HepG2 (cell line): ENCODE measurements around the gene GPBP1.

Experiments
- ATAD3A ChIP-seq: sonication (generic); formaldehyde crosslinking; IDR thresholded peaks from 2 replicates; pipeline ENCODE4 v1.4.0; 2020; ENCODE audit warnings: missing genetic modification reagents
- EZH2 ChIP-seq: conservative IDR thresholded peaks from 2 replicates; pipeline ENCODE4 v1.6.1; 2012; ENCODE audit warnings: mild to moderate bottlenecking, low read depth, low read length, moderate library complexity
- HNRNPUL1 ChIP-seq: fragments of 200-400 bp; formaldehyde crosslinking; IDR thresholded peaks from 2 replicates; pipeline ENCODE4 v1.6.1; 2017; ENCODE audit warnings: low read depth, mild to moderate bottlenecking, low read length, moderate library complexity
- KDM1A ChIP-seq: IDR thresholded peaks from 2 replicates; pipeline ENCODE4 v1.6.1; 2016; ENCODE audit warnings: missing compliant biosample characterization
- POLR2AphosphoS5 ChIP-seq: IDR thresholded peaks from 2 replicates; pipeline ENCODE4 v1.6.1; 2012; ENCODE audit warnings: low read depth, low read length
- RBAK ChIP-seq: sonication (generic); formaldehyde crosslinking; IDR thresholded peaks from 2 replicates; pipeline ENCODE4 v1.5.1; 2020; ENCODE audit warnings: mild to moderate bottlenecking, missing genetic modification reagents
- SAFB2 ChIP-seq: sonication (generic); formaldehyde crosslinking; IDR thresholded peaks from 2 replicates; pipeline ENCODE4 v1.5.1; 2020; ENCODE audit warnings: missing genetic modification reagents, low read depth, mild to moderate bottlenecking, borderline replicate concordance
- SATB2 ChIP-seq: sonication (generic); formaldehyde crosslinking; IDR thresholded peaks from 2 replicates; pipeline ENCODE4 v1.5.0; 2020; ENCODE audit warnings: missing genetic modification reagents
- SP140L ChIP-seq: sonication (generic); formaldehyde crosslinking; IDR thresholded peaks from 2 replicates; pipeline ENCODE4 v1.4.0; 2020; ENCODE audit warnings: missing genetic modification reagents, borderline replicate concordance
- ZBTB8A ChIP-seq: sonication (generic); formaldehyde crosslinking; IDR thresholded peaks from 2 replicates; pipeline ENCODE4 v1.4.0; 2020; ENCODE audit warnings: mild to moderate bottlenecking, low read depth, missing genetic modification reagents, borderline replicate concordance
- TF ChIP-seq, protein P1 (sequence below): sonication (generic); formaldehyde crosslinking; IDR thresholded peaks from 2 replicates; pipeline ENCODE4 v1.5.0; 2020; ENCODE audit warnings: mild to moderate bottlenecking, missing genetic modification reagents, borderline replicate concordance
- TF ChIP-seq, protein P2 (sequence below): sonication (generic); formaldehyde crosslinking; IDR thresholded peaks from 2 replicates; pipeline ENCODE4 v1.8.1; 2022; ENCODE audit warnings: low read depth, mild to moderate bottlenecking, missing genetic modification reagents
- TF ChIP-seq, protein P3 (sequence below): sonication (generic); formaldehyde crosslinking; IDR thresholded peaks from 2 replicates; pipeline ENCODE4 v1.5.0; 2020; ENCODE audit warnings: mild to moderate bottlenecking, missing genetic modification reagents

DNA sequence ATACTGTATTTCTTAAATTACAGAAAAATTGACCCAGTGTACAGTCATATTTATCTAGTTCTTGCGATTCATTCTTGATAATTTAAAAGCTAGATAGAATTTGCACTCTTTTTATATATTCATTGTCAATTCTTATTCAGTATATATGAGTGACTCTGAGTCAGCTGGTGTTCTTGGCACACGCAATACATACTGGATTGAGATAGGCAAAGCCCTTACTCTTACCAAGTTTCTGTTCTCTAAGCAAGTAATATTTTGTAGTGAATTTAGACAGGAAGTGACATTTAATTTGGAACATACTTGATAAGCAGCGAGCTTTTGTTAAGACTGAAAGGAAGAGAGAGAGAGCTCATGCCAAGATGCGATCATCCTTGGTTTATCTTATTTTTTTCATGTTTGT, 57.7 kb downstream of the GPBP1 start:
- TF ChIP-seq, protein P1, sequence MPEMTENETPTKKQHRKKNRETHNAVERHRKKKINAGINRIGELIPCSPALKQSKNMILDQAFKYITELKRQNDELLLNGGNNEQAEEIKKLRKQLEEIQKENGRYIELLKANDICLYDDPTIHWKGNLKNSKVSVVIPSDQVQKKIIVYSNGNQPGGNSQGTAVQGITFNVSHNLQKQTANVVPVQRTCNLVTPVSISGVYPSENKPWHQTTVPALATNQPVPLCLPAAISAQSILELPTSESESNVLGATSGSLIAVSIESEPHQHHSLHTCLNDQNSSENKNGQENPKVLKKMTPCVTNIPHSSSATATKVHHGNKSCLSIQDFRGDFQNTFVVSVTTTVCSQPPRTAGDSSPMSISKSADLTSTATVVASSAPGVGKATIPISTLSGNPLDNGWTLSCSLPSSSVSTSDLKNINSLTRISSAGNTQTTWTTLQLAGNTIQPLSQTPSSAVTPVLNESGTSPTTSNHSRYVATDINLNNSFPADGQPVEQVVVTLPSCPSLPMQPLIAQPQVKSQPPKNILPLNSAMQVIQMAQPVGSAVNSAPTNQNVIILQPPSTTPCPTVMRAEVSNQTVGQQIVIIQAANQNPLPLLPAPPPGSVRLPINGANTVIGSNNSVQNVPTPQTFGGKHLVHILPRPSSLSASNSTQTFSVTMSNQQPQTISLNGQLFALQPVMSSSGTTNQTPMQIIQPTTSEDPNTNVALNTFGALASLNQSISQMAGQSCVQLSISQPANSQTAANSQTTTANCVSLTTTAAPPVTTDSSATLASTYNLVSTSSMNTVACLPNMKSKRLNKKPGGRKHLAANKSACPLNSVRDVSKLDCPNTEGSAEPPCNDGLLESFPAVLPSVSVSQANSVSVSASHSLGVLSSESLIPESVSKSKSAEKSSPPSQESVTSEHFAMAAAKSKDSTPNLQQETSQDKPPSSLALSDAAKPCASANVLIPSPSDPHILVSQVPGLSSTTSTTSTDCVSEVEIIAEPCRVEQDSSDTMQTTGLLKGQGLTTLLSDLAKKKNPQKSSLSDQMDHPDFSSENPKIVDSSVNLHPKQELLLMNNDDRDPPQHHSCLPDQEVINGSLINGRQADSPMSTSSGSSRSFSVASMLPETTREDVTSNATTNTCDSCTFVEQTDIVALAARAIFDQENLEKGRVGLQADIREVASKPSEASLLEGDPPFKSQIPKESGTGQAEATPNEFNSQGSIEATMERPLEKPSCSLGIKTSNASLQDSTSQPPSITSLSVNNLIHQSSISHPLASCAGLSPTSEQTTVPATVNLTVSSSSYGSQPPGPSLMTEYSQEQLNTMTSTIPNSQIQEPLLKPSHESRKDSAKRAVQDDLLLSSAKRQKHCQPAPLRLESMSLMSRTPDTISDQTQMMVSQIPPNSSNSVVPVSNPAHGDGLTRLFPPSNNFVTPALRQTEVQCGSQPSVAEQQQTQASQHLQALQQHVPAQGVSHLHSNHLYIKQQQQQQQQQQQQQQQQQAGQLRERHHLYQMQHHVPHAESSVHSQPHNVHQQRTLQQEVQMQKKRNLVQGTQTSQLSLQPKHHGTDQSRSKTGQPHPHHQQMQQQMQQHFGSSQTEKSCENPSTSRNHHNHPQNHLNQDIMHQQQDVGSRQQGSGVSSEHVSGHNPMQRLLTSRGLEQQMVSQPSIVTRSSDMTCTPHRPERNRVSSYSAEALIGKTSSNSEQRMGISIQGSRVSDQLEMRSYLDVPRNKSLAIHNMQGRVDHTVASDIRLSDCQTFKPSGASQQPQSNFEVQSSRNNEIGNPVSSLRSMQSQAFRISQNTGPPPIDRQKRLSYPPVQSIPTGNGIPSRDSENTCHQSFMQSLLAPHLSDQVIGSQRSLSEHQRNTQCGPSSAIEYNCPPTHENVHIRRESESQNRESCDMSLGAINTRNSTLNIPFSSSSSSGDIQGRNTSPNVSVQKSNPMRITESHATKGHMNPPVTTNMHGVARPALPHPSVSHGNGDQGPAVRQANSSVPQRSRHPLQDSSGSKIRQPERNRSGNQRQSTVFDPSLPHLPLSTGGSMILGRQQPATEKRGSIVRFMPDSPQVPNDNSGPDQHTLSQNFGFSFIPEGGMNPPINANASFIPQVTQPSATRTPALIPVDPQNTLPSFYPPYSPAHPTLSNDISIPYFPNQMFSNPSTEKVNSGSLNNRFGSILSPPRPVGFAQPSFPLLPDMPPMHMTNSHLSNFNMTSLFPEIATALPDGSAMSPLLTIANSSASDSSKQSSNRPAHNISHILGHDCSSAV (CRISPR knock-in tag) = no peak
- TF ChIP-seq POLR2AphosphoS5 (no peak), SAFB2 (CRISPR knock-in tag) (no peak), EZH2 (no peak), SP140L (no peak), ATAD3A (CRISPR knock-in tag) (no peak), RBAK (CRISPR knock-in tag) (no peak), ZBTB8A (CRISPR knock-in tag) (no peak), KDM1A (CRISPR knock-in tag) (no peak), HNRNPUL1 (no peak), SATB2 (CRISPR knock-in tag) (no peak)
- TF ChIP-seq, protein P2, sequence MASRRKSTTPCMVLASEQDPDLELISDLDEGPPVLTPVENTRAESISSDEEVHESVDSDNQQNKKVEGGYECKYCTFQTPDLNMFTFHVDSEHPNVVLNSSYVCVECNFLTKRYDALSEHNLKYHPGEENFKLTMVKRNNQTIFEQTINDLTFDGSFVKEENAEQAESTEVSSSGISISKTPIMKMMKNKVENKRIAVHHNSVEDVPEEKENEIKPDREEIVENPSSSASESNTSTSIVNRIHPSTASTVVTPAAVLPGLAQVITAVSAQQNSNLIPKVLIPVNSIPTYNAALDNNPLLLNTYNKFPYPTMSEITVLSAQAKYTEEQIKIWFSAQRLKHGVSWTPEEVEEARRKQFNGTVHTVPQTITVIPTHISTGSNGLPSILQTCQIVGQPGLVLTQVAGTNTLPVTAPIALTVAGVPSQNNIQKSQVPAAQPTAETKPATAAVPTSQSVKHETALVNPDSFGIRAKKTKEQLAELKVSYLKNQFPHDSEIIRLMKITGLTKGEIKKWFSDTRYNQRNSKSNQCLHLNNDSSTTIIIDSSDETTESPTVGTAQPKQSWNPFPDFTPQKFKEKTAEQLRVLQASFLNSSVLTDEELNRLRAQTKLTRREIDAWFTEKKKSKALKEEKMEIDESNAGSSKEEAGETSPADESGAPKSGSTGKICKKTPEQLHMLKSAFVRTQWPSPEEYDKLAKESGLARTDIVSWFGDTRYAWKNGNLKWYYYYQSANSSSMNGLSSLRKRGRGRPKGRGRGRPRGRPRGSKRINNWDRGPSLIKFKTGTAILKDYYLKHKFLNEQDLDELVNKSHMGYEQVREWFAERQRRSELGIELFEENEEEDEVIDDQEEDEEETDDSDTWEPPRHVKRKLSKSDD = no peak
- TF ChIP-seq, protein P3, sequence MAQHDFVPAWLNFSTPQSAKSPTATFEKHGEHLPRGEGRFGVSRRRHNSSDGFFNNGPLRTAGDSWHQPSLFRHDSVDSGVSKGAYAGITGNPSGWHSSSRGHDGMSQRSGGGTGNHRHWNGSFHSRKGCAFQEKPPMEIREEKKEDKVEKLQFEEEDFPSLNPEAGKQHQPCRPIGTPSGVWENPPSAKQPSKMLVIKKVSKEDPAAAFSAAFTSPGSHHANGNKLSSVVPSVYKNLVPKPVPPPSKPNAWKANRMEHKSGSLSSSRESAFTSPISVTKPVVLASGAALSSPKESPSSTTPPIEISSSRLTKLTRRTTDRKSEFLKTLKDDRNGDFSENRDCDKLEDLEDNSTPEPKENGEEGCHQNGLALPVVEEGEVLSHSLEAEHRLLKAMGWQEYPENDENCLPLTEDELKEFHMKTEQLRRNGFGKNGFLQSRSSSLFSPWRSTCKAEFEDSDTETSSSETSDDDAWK (CRISPR knock-in tag) = no peak
